H1 (cell line): Measurements from ENCODE around the gene SLC18A3. TPM values are rescaled to one million over a fixed set of nuclear protein-coding genes. Genes with fewer than 3 reads are reported as not detected.

Source experiments
- NRF1 ChIP-seq: IDR thresholded peaks from 2 replicates; pipeline ENCODE4 v1.6.1; 2011; ENCODE audit warnings: mild to moderate bottlenecking, low read depth, low read length, improper control_type of control experiment
- polyA plus RNA-seq, 7 experiments: library from polyadenylated mRNA; depleted of rRNA in 3 of 7; stranded (reverse) in 5 of 7; unstranded in 2 of 7; fragments of >200 nt in 5 of 7; fragments of 200-250 nt in 2 of 7; gene quantifications; 1 replicate in 5 of 7; 2 replicates in 1 of 7; 4 replicates in 1 of 7; pipeline versions ENCODE4 v1.2.1 to v1.2.3, GENCODE V29; 2011 to 2013; ENCODE audit warnings: missing spikeins in 2 of 7, mixed read lengths in 2 of 7
- total RNA-seq: library from RNA; stranded (reverse); fragmentation: NEBNext Ultra II Directional; extraction: Animal tissue kit (Norgen Biotek cat#: 25700); gene quantifications from 2 replicates; pipeline ENCODE4 v1.2.1, GENCODE V29; 2021

Gene SLC18A3
- total and polyA plus RNA-seq, 2 of the 8 experiments (the other 6 are each of a cell fraction or from before 2014, with no cell fraction given): 0.17 TPM; not detected in 1

DNA sequence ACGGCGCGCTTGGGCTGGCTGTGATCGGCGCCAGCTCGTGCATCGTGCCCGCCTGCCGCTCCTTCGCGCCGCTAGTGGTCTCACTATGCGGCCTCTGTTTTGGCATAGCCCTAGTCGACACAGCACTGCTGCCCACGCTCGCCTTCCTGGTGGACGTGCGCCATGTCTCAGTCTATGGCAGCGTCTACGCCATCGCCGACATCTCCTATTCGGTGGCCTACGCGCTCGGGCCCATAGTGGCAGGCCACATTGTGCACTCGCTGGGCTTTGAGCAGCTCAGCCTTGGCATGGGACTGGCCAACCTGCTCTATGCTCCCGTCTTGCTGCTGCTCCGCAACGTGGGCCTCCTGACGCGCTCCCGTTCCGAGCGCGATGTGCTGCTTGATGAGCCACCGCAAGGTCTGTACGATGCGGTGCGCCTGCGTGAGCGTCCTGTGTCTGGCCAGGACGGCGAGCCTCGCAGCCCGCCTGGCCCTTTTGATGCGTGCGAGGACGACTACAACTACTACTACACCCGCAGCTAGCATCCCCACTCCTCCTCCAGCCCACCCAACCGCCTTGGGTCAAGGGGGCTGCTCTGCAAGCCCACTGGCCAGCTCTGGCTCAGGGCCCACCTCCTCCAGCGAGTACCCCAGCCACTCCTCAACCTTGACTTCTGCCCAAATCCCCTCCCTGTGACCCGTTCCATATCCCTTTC, 1.9 kb downstream of the SLC18A3 start (continued):
- no peak for TF ChIP-seq NRF1
